GM12874 (cell line): ENCODE measurements around the gene PTEN.

ENCODE experiments used
- CTCF ChIP-seq: IDR thresholded peaks from 2 replicates; pipeline ENCODE4 v1.5.1; 2011; ENCODE audit warnings: low read depth, mild to moderate bottlenecking, control low read depth, low read length, moderate library complexity; ENCODE audit not compliant: insufficient read depth

PTEN gene

GRCh38 chr10:87974130-87974529 lies 110.7 kb downstream of the PTEN start:
- TF ChIP-seq CTCF, result no peak

- no peak for TF ChIP-seq CTCF
These were observed 111.3 kb downstream of the PTEN start for GRCh38 chr10:87974769-87975168.

GRCh38 chr10:87976101-87976743 lies 112.8 kb downstream of the PTEN start:
- no peak for TF ChIP-seq CTCF

- TF ChIP-seq CTCF, result no peak
These were observed 114.7 kb downstream of the PTEN start for GRCh38 chr10:87978166-87978565.

- no peak for TF ChIP-seq CTCF
These were observed 116.4 kb downstream of the PTEN start for GRCh38 chr10:87979847-87980246.

GRCh38 chr10:87983716-87984115 lies 120.3 kb downstream of the PTEN start:
- TF ChIP-seq CTCF, result no peak

GRCh38 chr10:87987206-87987605 lies 123.8 kb downstream of the PTEN start:
- TF ChIP-seq CTCF, result no peak
